Adrenal gland (tissue), 12 donors: ENCODE measurements around the gene WIF1. TPM values are rescaled to one million over a fixed set of nuclear protein-coding genes. Genes with fewer than 3 reads are reported as not detected.

ENCODE experiments used
- DNase-seq, 7 donors: peaks; one replicate each; pipeline ENCODE4 v3.0.0-alpha.2; 2019 to 2020
- H3K27ac ChIP-seq, 5 donors: fragments of 200-600 bp; sonication (generic) in 4 of 5; 1 replicate in 3 of 5; 2 replicates in 2 of 5; pipeline versions ENCODE4 v1.5.1 to v1.8.0; 2016 to 2020; ENCODE audit warnings: mild to moderate bottlenecking in 1 of 5
- H3K27me3 ChIP-seq: fragments of 200-600 bp; 2 replicates; pipeline ENCODE4 v1.8.0; 2021
- H3K36me3 ChIP-seq, 2 donors: fragments of 200-600 bp; replicated peaks in 1 of 2; 1 replicate in 1 of 2; 2 replicates in 1 of 2; pipeline versions ENCODE4 v1.5.1 to v1.8.0; 2018 to 2022
- H3K4me1 ChIP-seq, 2 donors: fragments of 200-600 bp; replicated peaks in 1 of 2; 1 replicate in 1 of 2; 2 replicates in 1 of 2; pipeline versions ENCODE4 v1.5.1 to v1.8.0; 2018 to 2021
- H3K4me3 ChIP-seq, 4 donors: fragments of 200-600 bp; sonication (generic) in 3 of 4; one replicate each; pipeline ENCODE4 v1.5.1; 2016 to 2018
- H3K9me3 ChIP-seq, 3 donors: fragments of 200-600 bp; sonication (generic) in 1 of 3; replicated peaks in 1 of 3; 1 replicate in 2 of 3; 2 replicates in 1 of 3; pipeline versions ENCODE4 v1.5.1 to v1.8.0; 2016 to 2021
- CTCF ChIP-seq, 6 experiments: fragments of 450-650 bp in 4 of 6; fragments of 200-600 bp in 2 of 6; sonication (generic) in 1 of 6; IDR thresholded peaks; 1 replicate in 5 of 6; 2 replicates in 1 of 6; pipeline versions ENCODE4 v1.5.1 to v1.8.0; 2016 to 2021; ENCODE audit warnings: antibody characterized with exemption in 6 of 6, mild to moderate bottlenecking in 2 of 6, moderate library complexity in 1 of 6
- POLR2A ChIP-seq, 2 donors: fragments of 450-650 bp; IDR thresholded peaks; one replicate each; pipeline ENCODE4 v1.6.1; 2017; ENCODE audit warnings: antibody characterized with exemption in 2 of 2, mild to moderate bottlenecking in 2 of 2, moderate library complexity in 1 of 2
- WGBS, 4 donors: extraction: QIAGEN DNeasy Blood & Tissue Kit in 2 of 4; methylation state at CpG; one replicate each; pipeline versions ENCODE4 v1.1.5 to v1.1.7; 2013 to 2017; 5-methylcytosine and 5-hydroxymethylcytosine counted together
- intact Hi-C, 2 donors: fragments of 100-400 bp; cut with DNase I; formaldehyde crosslinking; loops; one replicate each; pipeline versions ENCODE4 v1.14.1 to v1.15.0; 2022 to 2023
- polyA plus RNA-seq, 3 donors: library from polyadenylated mRNA; stranded (reverse); fragments of 200-250 nt in 2 of 3; fragments of 350-450 nt in 1 of 3; fragmentation: Illumina TruSeq in 1 of 3; extraction: RNeasy Lipid Tissue Mini Kit (QIAGEN cat#74804) in 1 of 3; gene quantifications; one replicate each; pipeline ENCODE4 v1.2.3, GENCODE V29; 2013 to 2014
- total RNA-seq, 9 donors: library from RNA; depleted of rRNA in 4 of 9; stranded (reverse); fragments of >200 nt in 4 of 9; fragments of 120-200 nt in 1 of 9; fragmentation: NEBNext Ultra II Directional in 1 of 9; extraction: Animal tissue kit (Norgen Biotek cat#: 25700) in 1 of 9; gene quantifications; one replicate each; pipeline versions ENCODE4 v1.1.0 to v1.2.4, GENCODE V29; 2013 to 2023
- donor health status: healthy with polysubstance abuse.
- donor health status: Bipolar disorder and iron deficiency.
- donor health status: DM: yes; HTN: yes; CAD: no.
- donor health status: DM: no; HTN: no; CAD: no.
- donor health status: DM: no; HTN: no; CAD: no.
- donor health status: DM: yes; HTN: yes; CAD: no.

The WIF1 gene
- total and polyA plus RNA-seq, 12 donors, result 0.12 to 3.8 (median 0.51) TPM; not detected in 3

DNA sequence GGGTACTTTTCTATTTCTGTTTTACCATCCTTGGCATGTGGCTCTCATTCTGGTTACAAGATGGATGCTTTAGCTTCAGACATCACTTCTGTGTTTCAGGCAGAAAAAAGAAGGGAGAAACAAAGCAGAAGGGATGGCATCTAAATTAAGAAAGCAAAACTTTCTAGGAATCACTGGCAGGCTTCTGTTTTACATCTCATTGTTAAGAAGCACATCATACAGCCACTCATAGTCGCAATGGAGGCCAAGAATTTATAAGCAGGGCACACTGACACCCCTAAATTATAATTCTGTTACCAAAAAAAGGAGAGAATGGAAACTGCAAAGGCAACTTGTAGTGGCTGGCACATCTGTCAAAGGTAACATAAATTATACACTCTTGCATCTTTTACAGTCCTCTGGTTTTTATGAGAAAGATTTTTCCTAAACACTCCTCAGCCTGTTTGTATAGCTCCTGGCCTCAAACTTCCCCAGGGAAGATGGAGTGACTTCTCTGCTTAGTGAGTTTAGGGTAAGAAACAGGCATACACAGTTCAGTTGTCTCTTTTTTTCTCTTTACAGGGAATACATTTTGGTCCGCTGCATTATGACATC is 26.3 kb upstream of the WIF1 start:
- no peak for DNase-seq
- 67 to 79% (median 74%) methylated on average over 2 of the region's 2 CpGs for WGBS, 4 donors
- H3K4me1 ChIP-seq, result no peaks in the 10 kb centered on the region
- TF ChIP-seq POLR2A (IDR thresholded peaks at IDR 0.05) (no peak), CTCF (IDR thresholded peaks at IDR 0.05) (no peak)
- H3K36me3 ChIP-seq, result no peaks in the 10 kb centered on the region
- H3K27ac ChIP-seq, result no peak overlapping the region
- H3K9me3 ChIP-seq, result no peaks in the 10 kb centered on the region
- no peaks in the 10 kb centered on the region for H3K27me3 ChIP-seq
- intact Hi-C loops, result no loop called here
- H3K4me3 ChIP-seq, result no peak overlapping the region

GRCh38 chr12:65140738-65141137 is 19.6 kb upstream of the WIF1 start:
- no peaks in the 10 kb centered on the region for H3K27me3 ChIP-seq
- H3K27ac ChIP-seq, result no peak overlapping the region
- 61 to 87% (median 75%) methylated on average over 1 of the region's 1 CpG for WGBS, 4 donors
- no peaks in the 10 kb centered on the region for H3K9me3 ChIP-seq
- no peaks in the 10 kb centered on the region for H3K36me3 ChIP-seq
- DNase-seq, result no peak
- TF ChIP-seq POLR2A (IDR thresholded peaks at IDR 0.05) (no peak), CTCF (IDR thresholded peaks at IDR 0.05) (no peak)
- no peaks in the 10 kb centered on the region for H3K4me1 ChIP-seq
- intact Hi-C loops, result no loop called here
- H3K4me3 ChIP-seq, result no peak overlapping the region

GRCh38 chr12:65139389-65139788 is 18.3 kb upstream of the WIF1 start:
- intact Hi-C loops, result no loop called here
- Histone ChIP-seq H3K9me3 (no peaks in the 10 kb centered on the region), H3K27ac (no peak overlapping the region), H3K4me1 (no peaks in the 10 kb centered on the region), H3K36me3 (no peaks in the 10 kb centered on the region), H3K4me3 (no peak overlapping the region), H3K27me3 (no peaks in the 10 kb centered on the region)
- no peak for DNase-seq
- WGBS, 4 donors, result 39 to 53% (median 49%) methylated on average over 1 of the region's 1 CpG
- no peak for TF ChIP-seq CTCF (IDR thresholded peaks at IDR 0.05)
- no peak for TF ChIP-seq POLR2A (IDR thresholded peaks at IDR 0.05)

GRCh38 chr12:65133879-65134278 is 12.8 kb upstream of the WIF1 start:
- Histone ChIP-seq H3K9me3 (no peaks in the 10 kb centered on the region), H3K27me3 (peaks cover 7% of the 10 kb centered on the region), H3K36me3 (no peaks in the 10 kb centered on the region), H3K4me1 (no peaks in the 10 kb centered on the region), H3K27ac (no peak overlapping the region), H3K4me3 (no peak overlapping the region)
- intact Hi-C loops, result no loop called here
- no peak for DNase-seq
- no peak for TF ChIP-seq POLR2A (IDR thresholded peaks at IDR 0.05)
- TF ChIP-seq CTCF (IDR thresholded peaks at IDR 0.05), result no peak
